Small intestine (tissue), 7 donors: Measurements from ENCODE around the gene NUDT3. TPM values are rescaled to one million over a fixed set of nuclear protein-coding genes. Genes with fewer than 3 reads are reported as not detected.
A peak's percentile ranks its signal among the peaks of the same experiment; 100 is the strongest.

Source experiments
- DNase-seq, 2 donors: peaks; one replicate each; pipeline versions ENCODE4 v3.0.0 to v3.0.0-alpha.2; 2013
- FAIRE-seq: peaks from 2 replicates; lab custom pipeline; 2012; peaks lifted over from hg19 to GRCh38; lab: Jason Lieb, UNC
- H3K27ac ChIP-seq, 3 donors: one replicate each; pipeline ENCODE4 v1.5.1; 2013; ENCODE audit warnings: low read length in 2 of 3, mild to moderate bottlenecking in 2 of 3, control low read depth in 1 of 3, inconsistent platforms in 1 of 3, low read depth in 1 of 3, moderate library complexity in 1 of 3
- H3K27me3 ChIP-seq, 3 donors: one replicate each; pipeline ENCODE4 v1.6.1; 2013; ENCODE audit warnings: low read length in 3 of 3, inconsistent platforms in 1 of 3; ENCODE audit not compliant: control insufficient read depth in 3 of 3, insufficient read depth in 3 of 3
- H3K36me3 ChIP-seq, 3 donors: one replicate each; pipeline ENCODE4 v1.6.1; 2013; ENCODE audit warnings: low read length in 3 of 3, inconsistent platforms in 1 of 3, low read depth in 1 of 3, mild to moderate bottlenecking in 1 of 3, moderate library complexity in 1 of 3; ENCODE audit not compliant: control insufficient read depth in 3 of 3, insufficient read depth in 2 of 3
- H3K4me1 ChIP-seq, 3 donors: one replicate each; pipeline ENCODE4 v1.6.1; 2013; ENCODE audit warnings: low read length in 2 of 3, inconsistent platforms in 1 of 3, low read depth in 1 of 3, mild to moderate bottlenecking in 1 of 3, moderate library complexity in 1 of 3; ENCODE audit not compliant: control insufficient read depth in 3 of 3, insufficient read depth in 2 of 3
- H3K4me3 ChIP-seq, 3 donors: one replicate each; pipeline ENCODE4 v1.5.1; 2013; ENCODE audit warnings: low read length in 3 of 3, control low read depth in 1 of 3, inconsistent platforms in 1 of 3, low read depth in 1 of 3, mild to moderate bottlenecking in 1 of 3, moderate library complexity in 1 of 3
- H3K9me3 ChIP-seq, 2 donors: one replicate each; pipeline ENCODE4 v1.6.1; 2013; ENCODE audit warnings: low read depth in 1 of 2, low read length in 1 of 2; ENCODE audit not compliant: control insufficient read depth in 2 of 2, insufficient read depth in 1 of 2
- WGBS, 3 donors: extraction: QIAGEN DNeasy Blood & Tissue Kit; methylation state at CpG; one replicate each; pipeline ENCODE4 v1.1.7; 2013; 5-methylcytosine and 5-hydroxymethylcytosine counted together
- polyA plus RNA-seq, 4 donors: library from polyadenylated mRNA; stranded (reverse) in 3 of 4; unstranded in 1 of 4; fragments of 200-250 nt in 3 of 4; fragments of 120-200 nt in 1 of 4; gene quantifications; one replicate each; pipeline versions ENCODE4 v1.2.1 to v1.2.3, GENCODE V29; 2013
- donor health status: healthy with polysubstance abuse.
- donor health status: control.
- donor health status: control.
- donor health status: Bipolar disorder and iron deficiency.
- donor health status: healthy.

NUDT3 gene
- polyA plus RNA-seq, 4 donors = 6.5 to 13.4 (median 9.2) TPM

GRCh38 chr6:34425498-34426410 lies 33.3 kb upstream of the NUDT3 start, which contains the start of gene RPS10:
TSS of gene RPS10 (minus strand) at chr6:34426069. CDS start at chr6:34425221, 848 bp downstream.
- 0 to 1% (median 0%) methylated on average over 53 to 58 of the region's 58 CpGs for whole genome bisulfite sequencing, 3 donors
- no peak for FAIRE-seq
- Histone ChIP-seq H3K9me3 (no peaks in the 10 kb centered on the region), H3K36me3 (peaks cover 13 to 39% (median 14%) of the 10 kb centered on the region in 3 donors), H3K4me1 (peaks cover 2 to 7% (median 6%) of the 10 kb centered on the region in 3 donors), H3K27me3 (no peaks in the 10 kb centered on the region), H3K4me3 (peak within 1 kb of the TSS; percentile 81 to 97 (median 88)), H3K27ac (peak within 1 kb of the TSS; percentile 74 to 85 (median 81))
- peak; percentile 93 to 96 for DNase-seq

- Histone ChIP-seq H3K9me3 (no peaks in the 10 kb centered on the region), H3K4me3 (peak overlapping the region; percentile 81 to 97 (median 88)), H3K36me3 (peaks cover 15 to 46% (median 15%) of the 10 kb centered on the region in 3 donors), H3K4me1 (peaks cover 2 to 7% (median 6%) of the 10 kb centered on the region in 3 donors), H3K27ac (peak overlapping the region; percentile 74 to 85 (median 81)), H3K27me3 (no peaks in the 10 kb centered on the region)
- FAIRE-seq = no peak
- whole genome bisulfite sequencing, 3 donors = 0 to 3% (median 1%) methylated on average over 10 of the region's 10 CpGs
- DNase-seq = no peak
Observed at GRCh38 chr6:34425132-34425497, 32.6 kb upstream of the NUDT3 start.

DNA sequence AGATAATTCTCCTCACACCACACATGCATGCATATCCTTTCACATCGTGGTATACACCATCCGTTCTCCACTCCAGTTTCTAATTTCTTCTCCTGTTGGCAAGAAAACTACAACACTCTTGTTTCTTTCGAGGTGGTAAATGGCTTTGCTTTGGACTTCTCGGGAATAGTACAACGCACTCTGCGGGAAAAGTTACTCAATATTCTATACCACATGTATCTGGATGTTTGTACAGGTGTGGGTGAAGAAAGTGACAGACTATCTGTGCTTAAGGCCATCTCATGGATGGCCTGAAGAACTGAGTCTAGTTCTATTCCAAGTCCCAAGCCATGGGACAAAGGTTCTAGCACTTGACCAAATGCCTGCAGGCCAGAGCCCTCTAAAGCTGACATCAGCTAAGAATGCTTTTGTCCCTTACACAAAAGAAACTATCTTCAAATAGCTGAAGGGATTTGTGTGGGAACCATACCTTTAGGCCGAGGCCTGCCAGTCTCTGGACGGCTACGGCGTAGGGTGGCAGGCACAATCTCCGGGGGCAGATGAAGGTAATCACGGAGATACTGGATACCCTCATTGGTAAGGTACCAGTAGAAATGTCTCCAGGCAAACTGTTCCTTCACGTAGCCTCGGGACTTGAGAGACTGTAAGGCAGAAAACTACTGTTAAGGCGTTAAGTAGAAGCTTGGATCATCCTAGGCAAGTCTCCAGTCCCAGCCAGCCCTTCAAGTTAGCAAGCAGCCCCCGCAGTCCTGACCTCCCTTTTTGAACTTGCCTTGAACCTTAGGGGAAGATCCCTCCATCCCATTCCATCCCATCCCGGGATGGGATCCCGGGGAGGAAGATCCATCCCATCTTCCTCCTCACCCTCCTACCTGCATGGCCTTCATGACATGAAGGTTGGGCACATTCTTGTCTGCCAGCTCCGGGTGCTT lies 32.0 kb upstream of the NUDT3 start:
- Histone ChIP-seq H3K27me3 (no peaks in the 10 kb centered on the region), H3K9me3 (no peaks in the 10 kb centered on the region), H3K27ac (peak overlapping the region in 2 of 3 donors; percentile 74 to 81), H3K4me3 (peak overlapping the region; percentile 81 to 97 (median 88)), H3K36me3 (peaks cover 15 to 50% (median 20%) of the 10 kb centered on the region in 3 donors), H3K4me1 (peaks cover 2 to 7% (median 6%) of the 10 kb centered on the region in 3 donors)
- WGBS, 3 donors = 68 to 74% (median 69%) methylated on average over 19 of the region's 19 CpGs
- FAIRE-seq = no peak
- DNase-seq = no peak

DNA sequence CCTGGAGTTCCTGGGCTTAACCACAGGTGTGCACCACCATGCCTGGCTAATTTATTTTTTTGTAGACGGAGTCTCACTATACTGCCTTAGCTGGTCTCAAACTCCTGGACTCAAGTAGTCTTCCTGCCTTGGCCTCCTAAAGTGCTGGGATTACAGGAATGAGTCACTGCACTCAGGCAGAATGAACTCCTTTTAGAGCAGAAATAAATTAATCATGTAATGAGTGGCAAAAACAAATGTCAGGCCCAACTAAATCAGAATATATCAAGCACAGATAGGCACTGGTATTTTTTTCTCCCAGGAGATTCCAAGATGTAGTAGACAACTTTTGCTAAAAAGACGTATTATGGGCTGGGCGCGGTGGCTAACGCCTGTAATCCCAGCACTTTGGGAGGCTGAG lies 30.8 kb upstream of the NUDT3 start:
- Histone ChIP-seq H3K9me3 (no peaks in the 10 kb centered on the region), H3K27ac (no peak overlapping the region), H3K27me3 (no peaks in the 10 kb centered on the region), H3K4me3 (no peak overlapping the region), H3K36me3 (peaks cover 19 to 63% (median 24%) of the 10 kb centered on the region in 3 donors), H3K4me1 (peaks cover 2 to 7% (median 6%) of the 10 kb centered on the region in 3 donors)
- FAIRE-seq (no peak), DNase-seq (no peak)
- 90 to 94% (median 94%) methylated on average over 5 of the region's 5 CpGs for WGBS, 3 donors

- Histone ChIP-seq H3K27me3 (no peaks in the 10 kb centered on the region), H3K9me3 (no peaks in the 10 kb centered on the region), H3K4me3 (no peak overlapping the region), H3K36me3 (peaks cover 16 to 62% (median 25%) of the 10 kb centered on the region in 3 donors), H3K27ac (no peak overlapping the region), H3K4me1 (peaks cover 0 to 2% (median 0%) of the 10 kb centered on the region in 3 donors)
- WGBS, 3 donors = 71 to 78% (median 72%) methylated on average over 5 of the region's 5 CpGs
- FAIRE-seq = no peak
- no peak for DNase-seq
Observed at GRCh38 chr6:34418367-34418766, 25.9 kb upstream of the NUDT3 start.

GRCh38 chr6:34416877-34417371 lies 24.5 kb upstream of the NUDT3 start:
- Histone ChIP-seq H3K27me3 (no peaks in the 10 kb centered on the region), H3K36me3 (peaks cover 16 to 49% (median 23%) of the 10 kb centered on the region in 3 donors), H3K27ac (no peak overlapping the region), H3K9me3 (no peaks in the 10 kb centered on the region), H3K4me3 (no peak overlapping the region), H3K4me1 (peaks cover 0 to 2% (median 0%) of the 10 kb centered on the region in 3 donors)
- FAIRE-seq (no peak), DNase-seq (no peak)
- 55 to 73% (median 66%) methylated on average over 7 of the region's 7 CpGs for WGBS, 3 donors

DNA sequence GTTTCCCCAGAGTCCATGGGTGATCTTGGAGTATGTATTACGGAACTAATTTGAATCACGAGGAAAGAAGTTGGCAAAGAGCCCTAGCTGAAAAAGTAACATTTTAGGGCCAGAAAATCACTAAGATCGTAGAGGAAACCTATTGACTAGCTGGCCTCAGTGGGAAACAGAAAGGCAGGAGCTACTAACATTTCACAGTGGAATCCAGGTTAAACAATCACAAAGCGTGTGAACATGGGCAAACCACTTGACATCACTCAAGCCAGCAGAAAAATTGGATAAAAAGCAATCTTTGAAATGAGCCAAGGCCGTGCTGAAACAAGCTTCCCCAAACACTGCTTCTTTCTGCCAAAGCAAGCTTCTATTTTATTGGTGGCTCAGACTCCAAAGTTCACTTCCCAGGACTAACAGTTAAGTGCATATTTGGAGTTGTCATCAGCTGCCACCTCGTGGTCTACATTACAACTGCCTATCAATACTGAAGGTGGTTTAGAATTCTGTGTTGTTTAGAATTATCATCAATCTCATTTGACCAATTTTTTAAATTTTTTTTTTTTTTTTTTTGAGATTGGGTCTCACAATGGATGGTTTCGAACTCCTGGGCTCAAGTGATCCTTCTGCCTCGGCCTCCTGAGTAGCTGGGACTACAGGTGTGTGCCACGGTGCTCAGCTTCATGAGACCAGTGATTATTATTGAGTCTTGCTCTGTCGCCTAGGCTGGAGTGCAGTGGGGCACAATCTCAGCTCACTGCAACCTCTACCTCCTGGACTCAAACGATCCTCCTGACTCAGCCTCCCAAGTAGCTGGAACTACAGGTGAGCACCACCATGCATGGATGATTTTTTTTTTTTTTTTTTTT lies 22.8 kb upstream of the NUDT3 start:
- H3K27ac ChIP-seq = peak overlapping the region; percentile 33 to 57 (median 34)
- peak; percentile 90 to 94 for DNase-seq
- WGBS, 3 donors = 29 to 50% (median 34%) methylated on average over 11 of the region's 11 CpGs
- peaks cover 14 to 35% (median 17%) of the 10 kb centered on the region in 3 donors for H3K36me3 ChIP-seq
- no peak for FAIRE-seq
- no peaks in the 10 kb centered on the region for H3K27me3 ChIP-seq
- no peak overlapping the region for H3K4me3 ChIP-seq
- no peaks in the 10 kb centered on the region for H3K9me3 ChIP-seq
- H3K4me1 ChIP-seq = peaks cover 0 to 2% (median 0%) of the 10 kb centered on the region in 3 donors
